ENCODE measurements around the gene PLEKHA5.

The PLEKHA5 gene

GRCh38 chr12:19150273-19150900, 20.9 kb downstream of the PLEKHA5 start:
- Histone ChIP-seq H3K27ac (no peak overlapping the region), H3K4me3 (ENCODE audit: low read depth, low read length) (no peak overlapping the region), H3K27me3 (replicated peaks) (no peaks in the 10 kb centered on the region), H3K36me3 (replicated peaks) (peaks cover 3% of the 10 kb centered on the region)
- DNase-seq, result no peak
- in situ Hi-C loops (cut with HindIII; ENCODE audit: low pct_ligation_motif_present, low sequenced_read_pairs), result no loop called here
- TF ChIP-seq, protein P1, sequence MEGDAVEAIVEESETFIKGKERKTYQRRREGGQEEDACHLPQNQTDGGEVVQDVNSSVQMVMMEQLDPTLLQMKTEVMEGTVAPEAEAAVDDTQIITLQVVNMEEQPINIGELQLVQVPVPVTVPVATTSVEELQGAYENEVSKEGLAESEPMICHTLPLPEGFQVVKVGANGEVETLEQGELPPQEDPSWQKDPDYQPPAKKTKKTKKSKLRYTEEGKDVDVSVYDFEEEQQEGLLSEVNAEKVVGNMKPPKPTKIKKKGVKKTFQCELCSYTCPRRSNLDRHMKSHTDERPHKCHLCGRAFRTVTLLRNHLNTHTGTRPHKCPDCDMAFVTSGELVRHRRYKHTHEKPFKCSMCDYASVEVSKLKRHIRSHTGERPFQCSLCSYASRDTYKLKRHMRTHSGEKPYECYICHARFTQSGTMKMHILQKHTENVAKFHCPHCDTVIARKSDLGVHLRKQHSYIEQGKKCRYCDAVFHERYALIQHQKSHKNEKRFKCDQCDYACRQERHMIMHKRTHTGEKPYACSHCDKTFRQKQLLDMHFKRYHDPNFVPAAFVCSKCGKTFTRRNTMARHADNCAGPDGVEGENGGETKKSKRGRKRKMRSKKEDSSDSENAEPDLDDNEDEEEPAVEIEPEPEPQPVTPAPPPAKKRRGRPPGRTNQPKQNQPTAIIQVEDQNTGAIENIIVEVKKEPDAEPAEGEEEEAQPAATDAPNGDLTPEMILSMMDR (IDR thresholded peaks at IDR 0.05; ENCODE audit: low read depth, low read length, missing control alignments), result no peak

DNA sequence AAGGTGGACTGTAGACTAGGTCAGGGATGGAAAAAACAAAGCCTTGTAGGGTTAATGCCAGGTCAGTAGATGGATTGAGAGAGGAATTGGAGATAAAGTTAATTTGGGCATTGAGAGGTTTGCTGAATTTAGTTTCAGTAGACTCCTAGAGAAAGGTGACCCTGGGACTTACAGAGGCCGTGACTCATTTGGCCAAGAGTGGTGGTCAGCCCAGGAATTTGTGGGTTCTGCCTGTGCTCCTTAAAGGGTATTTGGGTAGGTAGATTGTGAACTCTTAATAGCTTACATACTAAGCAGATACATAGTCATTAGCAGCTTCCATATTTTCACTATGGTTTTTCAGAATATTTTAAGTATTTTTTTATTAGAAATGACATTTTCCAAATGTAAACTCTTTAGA, 21.8 kb downstream of the PLEKHA5 start:
- TF ChIP-seq, protein P1 (IDR thresholded peaks at IDR 0.05; ENCODE audit: low read depth, low read length, missing control alignments), result no peak
- no peak for DNase-seq
- Histone ChIP-seq H3K27ac (no peak overlapping the region), H3K36me3 (replicated peaks) (peaks cover 3% of the 10 kb centered on the region), H3K4me3 (ENCODE audit: low read depth, low read length) (no peak overlapping the region), H3K27me3 (replicated peaks) (no peaks in the 10 kb centered on the region)
- in situ Hi-C loops (cut with HindIII; ENCODE audit: low pct_ligation_motif_present, low sequenced_read_pairs), result no loop called here

DNA sequence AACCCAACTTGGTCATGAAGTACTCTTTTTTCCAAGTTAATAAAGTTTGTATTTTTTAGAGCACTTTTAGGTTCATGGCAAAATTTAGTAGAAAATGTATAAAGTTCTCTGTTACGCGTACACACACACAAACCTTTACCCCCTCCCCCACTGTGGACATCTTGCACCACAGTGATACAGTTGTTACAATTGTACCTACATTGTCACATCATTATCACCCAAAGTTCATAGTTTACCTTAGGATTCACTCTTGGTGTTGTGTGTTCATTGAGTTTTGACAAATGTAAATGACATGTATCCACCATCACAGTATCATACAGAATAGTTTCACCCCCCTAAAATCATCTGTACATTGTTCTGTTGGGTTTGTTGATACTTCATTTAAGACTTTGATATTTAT, 23.9 kb downstream of the PLEKHA5 start:
- Histone ChIP-seq H3K27me3 (replicated peaks) (no peaks in the 10 kb centered on the region), H3K36me3 (replicated peaks) (peaks cover 3% of the 10 kb centered on the region), H3K27ac (no peak overlapping the region), H3K4me3 (ENCODE audit: low read depth, low read length) (no peak overlapping the region)
- DNase-seq, result no peak
- TF ChIP-seq, protein P1 (IDR thresholded peaks at IDR 0.05; ENCODE audit: low read depth, low read length, missing control alignments), result no peak
- in situ Hi-C loops (cut with HindIII; ENCODE audit: low pct_ligation_motif_present, low sequenced_read_pairs), result no loop called here

- Histone ChIP-seq H3K36me3 (replicated peaks) (peaks cover 1% of the 10 kb centered on the region), H3K27ac (no peak overlapping the region), H3K27me3 (replicated peaks) (no peaks in the 10 kb centered on the region), H3K4me3 (ENCODE audit: low read depth, low read length) (no peak overlapping the region)
- no peak for DNase-seq
- in situ Hi-C loops (cut with HindIII; ENCODE audit: low pct_ligation_motif_present, low sequenced_read_pairs), result no loop called here
- TF ChIP-seq, protein P1 (IDR thresholded peaks at IDR 0.05; ENCODE audit: low read depth, low read length, missing control alignments), result no peak
Observed at GRCh38 chr12:19154686-19155085, 25.2 kb downstream of the PLEKHA5 start.

DNA sequence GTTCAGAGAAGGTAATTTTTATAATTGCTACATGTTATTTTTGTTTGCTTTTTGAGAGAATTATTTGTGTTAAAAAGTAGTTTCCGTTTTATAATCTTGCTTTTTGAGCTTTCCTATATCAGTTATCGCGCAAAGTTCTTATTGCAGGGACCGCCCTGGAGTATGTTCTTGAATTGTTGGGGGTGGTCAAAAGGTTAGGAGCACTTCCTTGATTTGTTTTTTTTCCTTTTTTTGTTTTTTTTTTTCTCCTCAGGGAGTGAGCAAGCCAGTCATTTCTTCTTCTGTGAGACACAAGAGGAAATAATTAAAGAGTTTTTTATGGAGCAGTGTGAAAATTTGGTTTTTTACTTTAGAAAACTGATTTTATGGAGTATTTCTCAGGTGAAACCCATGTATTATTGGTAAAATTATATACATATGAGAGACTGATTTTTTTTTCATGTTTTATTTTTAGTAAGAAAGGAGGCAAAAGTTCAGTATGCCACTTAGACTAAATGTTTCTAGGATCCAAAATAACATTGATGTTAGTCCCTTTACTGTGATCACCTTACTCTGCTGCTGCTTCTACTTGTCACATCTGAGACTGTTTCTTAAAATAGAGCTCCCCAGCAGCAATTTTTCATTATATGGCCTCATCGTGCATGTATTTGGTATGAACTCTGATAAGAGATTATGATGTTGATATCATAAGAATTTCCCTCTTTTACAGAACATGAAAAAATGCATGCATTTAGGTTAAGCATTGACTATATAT, 26.6 kb downstream of the PLEKHA5 start:
- no peaks in the 10 kb centered on the region for H3K27me3 ChIP-seq (replicated peaks)
- H3K36me3 ChIP-seq (replicated peaks), result no peaks in the 10 kb centered on the region
- TF ChIP-seq, protein P1 (IDR thresholded peaks at IDR 0.05; ENCODE audit: low read depth, low read length, missing control alignments), result no peak
- H3K4me3 ChIP-seq (ENCODE audit: low read depth, low read length), result no peak overlapping the region
- no peak for DNase-seq
- in situ Hi-C loops (cut with HindIII; ENCODE audit: low pct_ligation_motif_present, low sequenced_read_pairs), result no loop called here
- H3K27ac ChIP-seq, result peak overlapping the region; percentile 13
